GM23248 (cell line): ENCODE data around the gene CIPC. TPM values are rescaled to one million over a fixed set of nuclear protein-coding genes. Genes with fewer than 3 reads are reported as not detected.

Experiments used
- DNase-seq: peaks from one replicate; pipeline ENCODE4 v3.0.0-alpha.2; 2015
- H2AFZ ChIP-seq: fragments of 200-600 bp; sonication (generic); 2 replicates; pipeline ENCODE4 v1.6.1; 2016; ENCODE audit warnings: antibody characterized with exemption
- H3F3A ChIP-seq: fragments of 200-600 bp; sonication (generic); 2 replicates; pipeline ENCODE4 v1.6.1; 2016; ENCODE audit warnings: mild to moderate bottlenecking, antibody characterized with exemption, mixed run types; ENCODE audit not compliant: insufficient read depth
- H3K27ac ChIP-seq: fragments of 200-600 bp; sonication (generic); 2 replicates; pipeline ENCODE4 v1.5.1; 2016; ENCODE audit warnings: mild to moderate bottlenecking
- H3K27me3 ChIP-seq: fragments of 200-600 bp; sonication (generic); replicated peaks from 2 replicates; pipeline ENCODE4 v1.6.1; 2016; ENCODE audit warnings: mild to moderate bottlenecking; ENCODE audit not compliant: insufficient read depth
- H3K36me3 ChIP-seq: fragments of 200-600 bp; sonication (generic); 2 replicates; pipeline ENCODE4 v1.6.1; 2016; ENCODE audit warnings: low read depth, mild to moderate bottlenecking
- H3K4me1 ChIP-seq: fragments of 200-600 bp; sonication (generic); 2 replicates; pipeline ENCODE4 v1.6.1; 2016; ENCODE audit warnings: mild to moderate bottlenecking; ENCODE audit not compliant: insufficient read depth
- H3K4me2 ChIP-seq: fragments of 200-600 bp; sonication (generic); one replicate; pipeline ENCODE4 v1.6.1; 2016; ENCODE audit warnings: mild to moderate bottlenecking; ENCODE audit not compliant: unreplicated experiment
- H3K4me3 ChIP-seq: fragments of 200-600 bp; sonication (generic); 2 replicates; pipeline ENCODE4 v1.5.1; 2016; ENCODE audit warnings: mild to moderate bottlenecking
- H3K79me2 ChIP-seq: fragments of 200-600 bp; sonication (generic); 2 replicates; pipeline ENCODE4 v1.6.1; 2016; ENCODE audit warnings: mild to moderate bottlenecking; ENCODE audit not compliant: insufficient read depth
- H3K9ac ChIP-seq: fragments of 200-600 bp; sonication (generic); 2 replicates; pipeline ENCODE4 v1.6.1; 2016; ENCODE audit warnings: mild to moderate bottlenecking
- H3K9me2 ChIP-seq: fragments of 200-600 bp; sonication (generic); 2 replicates; pipeline ENCODE4 v1.6.1; 2016; ENCODE audit warnings: mixed run types, mild to moderate bottlenecking, moderate library complexity; ENCODE audit not compliant: insufficient read depth
- H3K9me3 ChIP-seq: fragments of 200-600 bp; sonication (generic); one replicate; pipeline ENCODE4 v1.6.1; 2017; ENCODE audit warnings: low read depth
- H4K20me1 ChIP-seq: fragments of 200-600 bp; sonication (generic); 2 replicates; pipeline ENCODE4 v1.6.0; 2016; ENCODE audit not compliant: insufficient read depth
- EZH2 ChIP-seq: fragments of 200-600 bp; sonication (generic); IDR thresholded peaks from 2 replicates; pipeline ENCODE4 v1.6.1; 2018; ENCODE audit warnings: antibody characterized with exemption, mild to moderate bottlenecking; ENCODE audit not compliant: insufficient read depth, poor library complexity, severe bottlenecking
- EZH2phosphoT487 ChIP-seq: fragments of 200-600 bp; sonication (generic); IDR thresholded peaks from 2 replicates; pipeline ENCODE4 v1.6.1; 2018; ENCODE audit warnings: antibody characterized with exemption, moderate library complexity, mild to moderate bottlenecking, low read depth; ENCODE audit not compliant: insufficient read depth
- WGBS, 2 experiments: methylation state at CpG; one replicate each; pipeline ENCODE4 v1.1.6; 2015 to 2017; ENCODE audit warnings: low lambda C conversion rate in 2 of 2, low coverage in 1 of 2; ENCODE audit errors: missing lambda C conversion rate in 2 of 2; 5-methylcytosine and 5-hydroxymethylcytosine counted together
- in situ Hi-C: fragments of 300-500 bp; cut with MboI; formaldehyde crosslinking; loops from 2 replicates; pipeline ENCODE4 v1.15.0; 2020
- polyA plus RNA-seq: library from polyadenylated mRNA; unstranded; fragments of >200 nt; fragmentation: Nextera tagmentation; extraction: Ambion mirVana; gene quantifications from 2 replicates; pipeline ENCODE4 v1.2.1, GENCODE V29; 2016
- total RNA-seq: library from RNA; depleted of rRNA; stranded (reverse); fragments of >200 nt; shearing (Covaris generic); gene quantifications from 2 replicates; pipeline ENCODE4 v1.2.3, GENCODE V29; 2014

The CIPC gene
- total and polyA plus RNA-seq, 2 experiments from 2014 or later: 5.5 to 10.8 TPM

GRCh38 chr14:77074969-77075368 is 23.1 kb upstream of the CIPC start:
- Histone ChIP-seq H3K4me3 (no peak overlapping the region), H3F3A (peaks cover 5% of the 10 kb centered on the region), H4K20me1 (no peaks in the 10 kb centered on the region), H3K36me3 (no peaks in the 10 kb centered on the region), H3K9me3 (no peaks in the 10 kb centered on the region), H3K9ac (no peak overlapping the region), H3K4me2 (no peak overlapping the region), H2AFZ (no peak overlapping the region), H3K79me2 (no peaks in the 10 kb centered on the region), H3K9me2 (no peaks in the 10 kb centered on the region), H3K27me3 (no peaks in the 10 kb centered on the region), H3K4me1 (peaks cover 6% of the 10 kb centered on the region), H3K27ac (no peak overlapping the region)
- TF ChIP-seq EZH2 (no peak), EZH2phosphoT487 (no peak)
- in situ Hi-C loops: loop anchor here (25.0 kb wide), 1 partner anchor 363 kb away; no protein-coding TSS in a partner anchor
- no peak for DNase-seq

- in situ Hi-C loops: loop anchor here (25.0 kb wide), 1 partner anchor 364 kb away; no protein-coding TSS in a partner anchor
- H3F3A ChIP-seq: peaks cover 5% of the 10 kb centered on the region
- no peak overlapping the region for H3K4me2 ChIP-seq
- H2AFZ ChIP-seq: peak overlapping the region; percentile 70
- 18 to 21% methylated on average over 10 of the region's 10 CpGs for WGBS, 2 experiments
- no peaks in the 10 kb centered on the region for H3K36me3 ChIP-seq
- no peak overlapping the region for H3K27ac ChIP-seq
- no peak for DNase-seq
- H3K9ac ChIP-seq: no peak overlapping the region
- no peaks in the 10 kb centered on the region for H3K79me2 ChIP-seq
- H4K20me1 ChIP-seq: no peaks in the 10 kb centered on the region
- H3K27me3 ChIP-seq: no peaks in the 10 kb centered on the region
- no peak overlapping the region for H3K4me3 ChIP-seq
- no peaks in the 10 kb centered on the region for H3K9me3 ChIP-seq
- H3K4me1 ChIP-seq: peaks cover 6% of the 10 kb centered on the region
- no peak for TF ChIP-seq EZH2phosphoT487
- TF ChIP-seq EZH2: no peak
- no peaks in the 10 kb centered on the region for H3K9me2 ChIP-seq
Measured at GRCh38 chr14:77076113-77076631, 21.9 kb upstream of the CIPC start.

- no peak overlapping the region for H3K9ac ChIP-seq
- H3K79me2 ChIP-seq: no peaks in the 10 kb centered on the region
- WGBS, 2 experiments: 87 to 95% methylated on average over 3 of the region's 3 CpGs
- no peaks in the 10 kb centered on the region for H3F3A ChIP-seq
- TF ChIP-seq EZH2phosphoT487 (no peak), EZH2 (no peak)
- no peaks in the 10 kb centered on the region for H3K9me3 ChIP-seq
- no peaks in the 10 kb centered on the region for H3K27me3 ChIP-seq
- in situ Hi-C loops: loop anchor here (25.0 kb wide), 1 partner anchor 365 kb away; no protein-coding TSS in a partner anchor
- no peaks in the 10 kb centered on the region for H4K20me1 ChIP-seq
- H3K4me1 ChIP-seq: peaks cover 3% of the 10 kb centered on the region
- no peak overlapping the region for H2AFZ ChIP-seq
- DNase-seq: no peak
- no peak overlapping the region for H3K27ac ChIP-seq
- H3K4me3 ChIP-seq: no peak overlapping the region
- H3K4me2 ChIP-seq: no peak overlapping the region
- no peaks in the 10 kb centered on the region for H3K36me3 ChIP-seq
- H3K9me2 ChIP-seq: no peaks in the 10 kb centered on the region
Measured at GRCh38 chr14:77077040-77077439, 21.0 kb upstream of the CIPC start.

GRCh38 chr14:77082356-77082755 is 15.7 kb upstream of the CIPC start:
- DNase-seq: no peak
- in situ Hi-C loops: loop anchor here (25.0 kb wide), 1 partner anchor 370 kb away; no protein-coding TSS in a partner anchor

GRCh38 chr14:77083082-77083481 is 15.0 kb upstream of the CIPC start:
- TF ChIP-seq EZH2phosphoT487: no peak
- no peak for TF ChIP-seq EZH2
- Histone ChIP-seq H4K20me1 (no peaks in the 10 kb centered on the region), H3K27ac (no peak overlapping the region), H2AFZ (no peak overlapping the region), H3F3A (no peaks in the 10 kb centered on the region), H3K79me2 (no peaks in the 10 kb centered on the region), H3K9me3 (no peaks in the 10 kb centered on the region), H3K4me3 (no peak overlapping the region), H3K9ac (no peak overlapping the region), H3K27me3 (no peaks in the 10 kb centered on the region; the same call in 1 of the 2 replicates), H3K9me2 (no peaks in the 10 kb centered on the region), H3K4me1 (no peaks in the 10 kb centered on the region), H3K4me2 (no peak overlapping the region), H3K36me3 (no peaks in the 10 kb centered on the region)
- 38 to 45% methylated on average over 3 of the region's 3 CpGs for WGBS, 2 experiments
- no peak for DNase-seq
- in situ Hi-C loops: loop anchor here (25.0 kb wide), 1 partner anchor 371 kb away; no protein-coding TSS in a partner anchor

More at GRCh38 chr14:77082356-77082755, 15.7 kb upstream of the CIPC start:
- no peak overlapping the region for H3K4me3 ChIP-seq
- TF ChIP-seq EZH2 (no peak), EZH2phosphoT487 (no peak)
- H3K27me3 ChIP-seq: no peaks in the 10 kb centered on the region; the same call in 1 of the 2 replicates
- H3K79me2 ChIP-seq: no peaks in the 10 kb centered on the region
- H3K9ac ChIP-seq: no peak overlapping the region
- 82 to 84% methylated on average over 3 of the region's 3 CpGs for WGBS, 2 experiments
- no peaks in the 10 kb centered on the region for H3K9me2 ChIP-seq
- no peaks in the 10 kb centered on the region for H3K9me3 ChIP-seq
- H2AFZ ChIP-seq: no peak overlapping the region
- no peaks in the 10 kb centered on the region for H3K36me3 ChIP-seq
- H3K4me1 ChIP-seq: no peaks in the 10 kb centered on the region
- no peak overlapping the region for H3K4me2 ChIP-seq
- no peaks in the 10 kb centered on the region for H4K20me1 ChIP-seq
- H3K27ac ChIP-seq: no peak overlapping the region
- H3F3A ChIP-seq: no peaks in the 10 kb centered on the region
